A549 (cell line): ENCODE data around the gene QPCT. TPM values are rescaled to one million over a fixed set of nuclear protein-coding genes. Genes with fewer than 3 reads are reported as not detected.

Experiments used
- ATAC-seq, 2 experiments: fragments of 200-7000 bp in 1 of 2; fragments of >200 bp in 1 of 2; cut with Nextera tagmentation in 1 of 2; cut with Tn5 transposase in 1 of 2; 3 replicates each; pipeline versions ENCODE4 v1.8.0 to v1.9.1; 2018 to 2020; ENCODE audit warnings: mild to moderate bottlenecking in 1 of 2, moderate library complexity in 1 of 2
- CTCF ChIA-PET: fragments of 300-600 bp; sonication (Branson Sonifier 250); formaldehyde crosslinking; extraction: SDS; loops from one replicate; lab custom pipeline; 2021; ENCODE audit warnings: antibody characterized with exemption, inconsistent platforms; lab: Yijun Ruan, JAX
- POLR2A ChIA-PET: fragments of 350-600 bp; formaldehyde crosslinking; extraction: SDS; loops from one replicate; lab custom pipeline; 2021; ENCODE audit warnings: antibody characterized with exemption, inconsistent platforms; lab: Yijun Ruan, JAX
- DNase-seq, 2 experiments: peaks; one replicate each; pipeline versions ENCODE4 v3.0.0 to v3.0.0-alpha.2; 2011 to 2016; ENCODE audit warnings: low read depth in 1 of 2, low spot score in 1 of 2
- FAIRE-seq: peaks from 2 replicates; lab custom pipeline; 2011; peaks lifted over from hg19 to GRCh38; lab: Jason Lieb, UNC
- H3K27ac ChIP-seq, 2 experiments: fragments of >200 bp; sonication (Bioruptor Twin); formaldehyde crosslinking; 3 replicates each; pipeline ENCODE4 v1.5.1; 2016 to 2017
- H3K4me1 ChIP-seq: fragments of >200 bp; sonication (Bioruptor Twin); formaldehyde crosslinking; 3 replicates; pipeline ENCODE4 v1.6.1; 2016
- H3K4me2 ChIP-seq: fragments of >200 bp; sonication (Bioruptor Twin); formaldehyde crosslinking; 3 replicates; pipeline ENCODE4 v1.6.1; 2016
- H3K4me3 ChIP-seq: fragments of >200 bp; sonication (Bioruptor Twin); formaldehyde crosslinking; 3 replicates; pipeline ENCODE4 v1.5.1; 2016
- H3K9me3 ChIP-seq: fragments of >200 bp; sonication (Bioruptor Twin); formaldehyde crosslinking; 3 replicates; pipeline ENCODE4 v1.6.1; 2016
- CHD2 ChIP-seq: fragments of 150-350 bp; IDR thresholded peaks from 2 replicates; pipeline ENCODE4 v1.6.1; 2014; ENCODE audit warnings: low read length; ENCODE audit not compliant: partially characterized antibody
- CHD4 ChIP-seq: fragments of 200-600 bp; sonication (generic); IDR thresholded peaks from 2 replicates; pipeline ENCODE4 v1.6.1; 2016; ENCODE audit warnings: antibody characterized with exemption, mild to moderate bottlenecking, borderline replicate concordance
- E2F6 ChIP-seq: IDR thresholded peaks from 2 replicates; pipeline ENCODE4 v1.6.1; 2012; ENCODE audit warnings: low read depth, borderline replicate concordance
- EHF ChIP-seq: fragments of 250-450 bp; sonication (Bioruptor Pico); IDR thresholded peaks from 2 replicates; pipeline ENCODE4 v1.5.0; 2020; ENCODE audit warnings: mild to moderate bottlenecking
- EHMT2 ChIP-seq: fragments of 200-600 bp; sonication (generic); IDR thresholded peaks from 2 replicates; pipeline ENCODE4 v1.6.1; 2016; ENCODE audit warnings: antibody characterized with exemption, low read depth, mild to moderate bottlenecking, moderate library complexity
- FOSL2 ChIP-seq, 2 experiments: fragments of 450-650 bp in 1 of 2; fragments of >200 bp in 1 of 2; sonication (Bioruptor Twin) in 1 of 2; formaldehyde crosslinking; IDR thresholded peaks; 2 replicates each; pipeline versions ENCODE4 v1.5.0 to v1.6.1; 2016 to 2020; ENCODE audit warnings: mild to moderate bottlenecking in 1 of 2, moderate library complexity in 1 of 2
- HEYL ChIP-seq: fragments of 250-450 bp; sonication (Bioruptor Pico); IDR thresholded peaks from 2 replicates; pipeline ENCODE4 v1.8.0; 2021; ENCODE audit warnings: mild to moderate bottlenecking, moderate library complexity
- HOXA7 ChIP-seq: fragments of 250-450 bp; sonication (Bioruptor Pico); IDR thresholded peaks from 2 replicates; pipeline ENCODE4 v1.5.0; 2020; ENCODE audit warnings: mild to moderate bottlenecking, moderate library complexity
- HOXB5 ChIP-seq: fragments of 250-450 bp; sonication (Bioruptor Pico); IDR thresholded peaks from 2 replicates; pipeline ENCODE4 v1.5.0; 2020; ENCODE audit warnings: mild to moderate bottlenecking, moderate library complexity
- NPAS2 ChIP-seq: fragments of 250-450 bp; sonication (Bioruptor Pico); IDR thresholded peaks from 2 replicates; pipeline ENCODE4 v1.8.0; 2022; ENCODE audit warnings: mild to moderate bottlenecking, moderate library complexity, borderline replicate concordance
- PBX3 ChIP-seq: IDR thresholded peaks from 2 replicates; pipeline ENCODE4 v1.6.1; 2012
- POLR2A ChIP-seq: IDR thresholded peaks from 2 replicates; pipeline ENCODE4 v1.6.1; 2012; ENCODE audit warnings: mild to moderate bottlenecking, low read length
- RAD21 ChIP-seq, 2 experiments: fragments of >200 bp in 1 of 2; sonication (Bioruptor Twin) in 1 of 2; formaldehyde crosslinking in 1 of 2; IDR thresholded peaks in 1 of 2; conservative IDR thresholded peaks in 1 of 2; 2 replicates in 1 of 2; 3 replicates in 1 of 2; pipeline ENCODE4 v1.6.1; 2012 to 2018; ENCODE audit warnings: inconsistent platforms in 1 of 2
- ZFP36 ChIP-seq: fragments of 450-650 bp; IDR thresholded peaks from 2 replicates; pipeline ENCODE4 v1.6.1; 2014; ENCODE audit warnings: borderline replicate concordance; ENCODE audit not compliant: partially characterized antibody
- WGBS: methylation state at CpG from one replicate; pipeline ENCODE4 v1.1.6; 2017; ENCODE audit errors: missing lambda C conversion rate; 5-methylcytosine and 5-hydroxymethylcytosine counted together
- polyA plus RNA-seq, 4 experiments: library from polyadenylated mRNA; depleted of rRNA in 3 of 4; stranded (reverse); fragments of >200 nt; fragmentation: RNase III in 1 of 4; extraction: RNeasy Plus Mini Kit Qiagen cat#74134 plus additional on column Dnase treatment in 1 of 4; gene quantifications; 2 replicates in 3 of 4; 3 replicates in 1 of 4; pipeline ENCODE4 v1.2.3, GENCODE V29; 2011 to 2017
- TF ChIP-seq, protein P1 (sequence below): fragments of 450-650 bp; IDR thresholded peaks from 2 replicates; pipeline ENCODE4 v1.6.1; 2014; ENCODE audit warnings: antibody characterized with exemption
- TF ChIP-seq, protein P2 (sequence below): fragments of 250-450 bp; sonication (Bioruptor Pico); IDR thresholded peaks from 2 replicates; pipeline ENCODE4 v1.5.0; 2020; ENCODE audit warnings: low read depth, mild to moderate bottlenecking, moderate library complexity

QPCT gene
- polyA plus RNA-seq, 2 of the 4 experiments (the other 2 are of a cell fraction): 20.0 to 42.7 TPM

GRCh38 chr2:37358466-37358865, 14.0 kb downstream of the QPCT start (continued):
- TF ChIP-seq, protein P1, sequence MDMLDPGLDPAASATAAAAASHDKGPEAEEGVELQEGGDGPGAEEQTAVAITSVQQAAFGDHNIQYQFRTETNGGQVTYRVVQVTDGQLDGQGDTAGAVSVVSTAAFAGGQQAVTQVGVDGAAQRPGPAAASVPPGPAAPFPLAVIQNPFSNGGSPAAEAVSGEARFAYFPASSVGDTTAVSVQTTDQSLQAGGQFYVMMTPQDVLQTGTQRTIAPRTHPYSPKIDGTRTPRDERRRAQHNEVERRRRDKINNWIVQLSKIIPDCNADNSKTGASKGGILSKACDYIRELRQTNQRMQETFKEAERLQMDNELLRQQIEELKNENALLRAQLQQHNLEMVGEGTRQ: no peak
- TF ChIP-seq CHD4: no peak
- TF ChIP-seq E2F6: no peak
- no peak for TF ChIP-seq EHF (CRISPR knock-in tag)
- no peak for TF ChIP-seq HEYL (CRISPR knock-in tag)
- TF ChIP-seq, protein P2, sequence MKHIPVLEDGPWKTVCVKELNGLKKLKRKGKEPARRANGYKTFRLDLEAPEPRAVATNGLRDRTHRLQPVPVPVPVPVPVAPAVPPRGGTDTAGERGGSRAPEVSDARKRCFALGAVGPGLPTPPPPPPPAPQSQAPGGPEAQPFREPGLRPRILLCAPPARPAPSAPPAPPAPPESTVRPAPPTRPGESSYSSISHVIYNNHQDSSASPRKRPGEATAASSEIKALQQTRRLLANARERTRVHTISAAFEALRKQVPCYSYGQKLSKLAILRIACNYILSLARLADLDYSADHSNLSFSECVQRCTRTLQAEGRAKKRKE: no peak
- no peak for TF ChIP-seq ZFP36
- no peak for TF ChIP-seq NPAS2 (CRISPR knock-in tag)
- TF ChIP-seq RAD21 (conservative IDR thresholded peaks at IDR 0.05 in 1 of 2, IDR thresholded peaks at IDR 0.05 in 1 of 2): no peak
- no peak for TF ChIP-seq CHD2
- TF ChIP-seq POLR2A: no peak
- no peak for TF ChIP-seq EHMT2
- TF ChIP-seq, all 56 proteins: peak for 0

GRCh38 chr2:37361216-37361815, 16.9 kb downstream of the QPCT start:
- TF ChIP-seq CHD2 (no peak), HOXB5 (no peak), HOXA7 (no peak), FOSL2 (IDR thresholded peaks at IDR 0.05) (no peak), FOSL2 (CRISPR knock-in tag; IDR thresholded peaks at IDR 0.05) (no peak)
- POLR2A ChIA-PET: interaction anchor here (0.6 kb wide), 1 partner anchor 221 kb away, joined by 3 read pairs; no protein-coding TSS in a partner anchor
- 86% methylated on average over 3 of the region's 3 CpGs for WGBS
- H3K4me3 ChIP-seq: no peak overlapping the region
- H3K4me2 ChIP-seq: no peak overlapping the region
- no peak for ATAC-seq
- no peaks in the 10 kb centered on the region for H3K4me1 ChIP-seq
- DNase-seq: no peak
- FAIRE-seq: no peak
- no peaks in the 10 kb centered on the region for H3K9me3 ChIP-seq
- CTCF ChIA-PET: interaction anchor here (0.8 to 1.5 kb wide), 7 partner anchors 14 to 517 kb away, joined by 3 to 6 read pairs (median 4); no protein-coding TSS in a partner anchor
- H3K27ac ChIP-seq: no peak overlapping the region

DNA sequence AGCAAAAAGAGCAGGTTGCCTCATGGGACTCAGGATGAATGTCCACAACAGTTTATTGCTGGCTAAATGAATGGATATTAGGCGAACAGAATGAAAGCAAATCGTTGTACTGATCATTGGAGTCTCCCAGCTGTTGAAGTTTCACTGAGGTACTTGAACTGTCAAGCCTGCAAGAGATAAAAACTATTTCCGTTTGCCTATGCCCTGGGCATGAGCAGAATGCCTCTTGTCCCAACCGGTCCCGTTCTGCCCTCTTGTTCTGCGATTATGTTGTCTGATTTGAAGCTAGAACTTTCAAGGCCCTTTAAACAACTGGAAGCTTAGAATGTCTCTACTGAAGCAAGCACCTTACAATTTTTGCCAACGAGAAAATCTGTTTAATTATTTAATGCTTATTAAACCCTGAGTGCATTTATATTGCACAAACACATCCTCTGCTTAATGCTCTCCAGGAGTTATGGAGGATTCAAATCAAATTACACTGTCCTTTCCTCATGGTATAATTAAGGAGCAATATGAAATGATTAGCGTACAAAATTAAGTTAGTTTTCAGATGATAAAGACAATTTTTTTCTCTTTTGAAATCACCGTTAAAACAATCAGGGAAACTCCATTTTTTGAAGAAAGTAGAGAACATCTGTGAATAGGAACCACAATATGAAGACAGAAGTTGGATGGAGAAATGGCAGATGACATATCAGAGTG, 17.7 kb downstream of the QPCT start:
- no peak for TF ChIP-seq PBX3
- no peak overlapping the region for H3K4me3 ChIP-seq
- CTCF ChIA-PET: interaction anchor here (0.8 to 1.5 kb wide), 6 partner anchors 13 to 516 kb away, joined by 3 to 6 read pairs (median 4); no protein-coding TSS in a partner anchor
- ATAC-seq: no peak
- WGBS: 75% methylated on average over 9 of the region's 9 CpGs
- H3K27ac ChIP-seq: no peak overlapping the region
- POLR2A ChIA-PET: no interaction called here
- H3K9me3 ChIP-seq: no peaks in the 10 kb centered on the region
- no peaks in the 10 kb centered on the region for H3K4me1 ChIP-seq
- FAIRE-seq: peak; percentile 49
- H3K4me2 ChIP-seq: no peak overlapping the region
- DNase-seq: no peak
